AG04449 (cell line): ENCODE measurements around the gene FCER1G.

ENCODE experiments used
- CTCF ChIA-PET: fragments of 350-600 bp; formaldehyde crosslinking; extraction: SDS; loops from one replicate; lab custom pipeline; 2021; ENCODE audit warnings: antibody characterized with exemption; lab: Yijun Ruan, JAX
- POLR2A ChIA-PET: fragments of 400-600, 350-600 bp; formaldehyde crosslinking; extraction: SDS; loops from one replicate; lab custom pipeline; 2020; ENCODE audit warnings: antibody characterized with exemption, inconsistent platforms; lab: Yijun Ruan, JAX
- DNase-seq: peaks from one replicate; pipeline ENCODE4 v3.0.0-alpha.2; 2010; ENCODE audit warnings: low read depth, low spot score
- H3K4me3 ChIP-seq: 2 replicates; pipeline ENCODE4 v1.5.1; 2011; ENCODE audit warnings: low read depth, mild to moderate bottlenecking, control low read depth, low read length
- TF ChIP-seq, protein P1 (sequence below): IDR thresholded peaks from one replicate; pipeline ENCODE4 v1.5.1; 2011; ENCODE audit warnings: mild to moderate bottlenecking, moderate library complexity, low read length, control low read depth, inconsistent platforms; ENCODE audit not compliant: insufficient read depth; ENCODE audit errors: missing control alignments

Gene FCER1G

GRCh38 chr1:161217831-161218230, 2.7 kb downstream of the FCER1G start:
- POLR2A ChIA-PET, result interaction anchor here (0.8 to 2.3 kb wide), 3 partner anchors 15 to 21 kb away, joined by 3 to 13 read pairs (median 4); partner anchors contain the start of gene NDUFS2
- TF ChIP-seq, protein P1, sequence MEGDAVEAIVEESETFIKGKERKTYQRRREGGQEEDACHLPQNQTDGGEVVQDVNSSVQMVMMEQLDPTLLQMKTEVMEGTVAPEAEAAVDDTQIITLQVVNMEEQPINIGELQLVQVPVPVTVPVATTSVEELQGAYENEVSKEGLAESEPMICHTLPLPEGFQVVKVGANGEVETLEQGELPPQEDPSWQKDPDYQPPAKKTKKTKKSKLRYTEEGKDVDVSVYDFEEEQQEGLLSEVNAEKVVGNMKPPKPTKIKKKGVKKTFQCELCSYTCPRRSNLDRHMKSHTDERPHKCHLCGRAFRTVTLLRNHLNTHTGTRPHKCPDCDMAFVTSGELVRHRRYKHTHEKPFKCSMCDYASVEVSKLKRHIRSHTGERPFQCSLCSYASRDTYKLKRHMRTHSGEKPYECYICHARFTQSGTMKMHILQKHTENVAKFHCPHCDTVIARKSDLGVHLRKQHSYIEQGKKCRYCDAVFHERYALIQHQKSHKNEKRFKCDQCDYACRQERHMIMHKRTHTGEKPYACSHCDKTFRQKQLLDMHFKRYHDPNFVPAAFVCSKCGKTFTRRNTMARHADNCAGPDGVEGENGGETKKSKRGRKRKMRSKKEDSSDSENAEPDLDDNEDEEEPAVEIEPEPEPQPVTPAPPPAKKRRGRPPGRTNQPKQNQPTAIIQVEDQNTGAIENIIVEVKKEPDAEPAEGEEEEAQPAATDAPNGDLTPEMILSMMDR, result no peak
- DNase-seq, result no peak
- CTCF ChIA-PET, result interaction anchor here (1.2 to 23.5 kb wide), 4 partner anchors 9 to 165 kb away, joined by 3 to 758 read pairs (median 53); partner anchors contain the start of genes ADAMTS4, NDUFS2 and TOMM40L
- no peak overlapping the region for H3K4me3 ChIP-seq

DNA sequence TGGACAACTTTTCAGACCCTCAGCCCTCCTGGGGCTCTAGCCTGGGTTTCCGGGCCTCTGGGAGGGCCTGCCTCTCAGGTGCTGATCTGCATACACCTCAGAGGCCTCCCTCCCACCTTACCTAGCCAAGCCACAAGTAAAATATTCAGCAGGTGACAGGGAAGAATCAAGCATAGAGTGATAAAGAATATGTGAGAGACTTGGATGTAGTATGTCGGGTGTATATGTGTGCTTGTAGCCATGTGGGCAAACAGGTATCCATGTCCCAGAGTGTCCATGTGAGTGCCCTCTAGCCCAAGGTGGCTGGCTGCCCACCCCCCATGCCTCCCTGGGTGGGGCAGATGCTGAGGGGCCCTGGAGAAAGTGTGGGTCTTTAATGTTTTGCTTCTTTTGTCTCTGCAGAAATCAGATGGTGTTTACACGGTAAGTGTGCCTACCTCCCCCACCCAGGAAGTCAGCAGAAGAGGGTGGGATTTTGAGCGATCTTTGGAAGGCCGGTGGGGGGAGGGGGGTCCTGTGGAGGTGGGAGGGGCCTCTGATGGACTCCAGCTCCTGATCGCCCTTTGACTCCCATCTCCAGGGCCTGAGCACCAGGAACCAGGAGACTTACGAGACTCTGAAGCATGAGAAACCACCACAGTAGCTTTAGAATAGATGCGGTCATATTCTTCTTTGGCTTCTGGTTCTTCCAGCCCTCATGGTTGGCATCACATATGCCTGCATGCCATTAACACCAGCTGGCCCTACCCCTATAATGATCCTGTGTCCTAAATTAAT, 3.4 kb downstream of the FCER1G start:
- H3K4me3 ChIP-seq, result no peak overlapping the region
- no peak for DNase-seq
- CTCF ChIA-PET, result interaction anchor here (1.1 to 23.5 kb wide), 6 partner anchors 9 to 163 kb away, joined by 3 to 758 read pairs (median 50); partner anchors contain the start of genes ADAMTS4, CFAP126, NDUFS2 and TOMM40L
- POLR2A ChIA-PET, result interaction anchor here (0.8 kb wide), 1 partner anchor 20 kb away, joined by 3 read pairs; no protein-coding TSS in a partner anchor
- TF ChIP-seq, protein P1, result no peak

- H3K4me3 ChIP-seq, result no peak overlapping the region
- no peak for DNase-seq
- CTCF ChIA-PET, result interaction anchor here (0.7 to 23.5 kb wide), 8 partner anchors 8 to 163 kb away, joined by 3 to 758 read pairs (median 4); partner anchors contain the start of genes ADAMTS4, CFAP126, NDUFS2 and NR1I3
- TF ChIP-seq, protein P1, result no peak
- POLR2A ChIA-PET, result no interaction called here
These were observed 4.2 kb downstream of the FCER1G start for GRCh38 chr1:161219078-161219892.

DNA sequence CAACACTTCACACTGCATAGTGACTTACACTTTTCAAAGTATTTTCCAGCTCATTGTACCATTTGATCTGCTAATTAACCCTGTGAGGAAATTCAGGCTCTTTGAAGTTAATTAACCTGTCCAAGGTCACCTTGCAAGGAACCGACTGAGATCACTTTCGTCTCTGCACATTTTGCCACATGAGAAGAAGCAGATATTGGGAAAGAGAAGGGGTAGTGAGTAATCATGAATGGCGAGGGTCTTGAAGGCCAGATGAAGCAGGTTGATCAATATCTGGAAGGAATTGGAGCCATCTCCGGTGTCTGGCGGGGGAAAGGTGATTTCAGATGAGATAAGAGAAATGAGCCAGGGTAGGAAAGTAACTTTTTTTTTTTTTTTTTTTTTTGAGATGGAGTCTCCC, 4.9 kb downstream of the FCER1G start:
- H3K4me3 ChIP-seq, result no peak overlapping the region
- TF ChIP-seq, protein P1, result no peak
- CTCF ChIA-PET, result interaction anchor here (1.1 to 23.5 kb wide), 6 partner anchors 7 to 162 kb away, joined by 3 to 758 read pairs (median 50); partner anchors contain the start of genes ADAMTS4, CFAP126, NDUFS2 and TOMM40L
- POLR2A ChIA-PET, result no interaction called here
- DNase-seq, result no peak

GRCh38 chr1:161222175-161223019, 7.3 kb downstream of the FCER1G start:
- TF ChIP-seq, protein P1, result no peak
- ChIA-PET POLR2A (no interaction called here), CTCF (interaction anchor here (0.9 to 23.5 kb wide), 6 partner anchors 17 to 160 kb away, joined by 3 to 758 read pairs (median 156); partner anchors contain the start of genes ADAMTS4, NDUFS2 and NR1I3)
- no peak overlapping the region for H3K4me3 ChIP-seq
- DNase-seq, result no peak
